Posterior vena cava (tissue), 2 donors: Measurements from ENCODE around the gene DBNL. TPM values are rescaled to one million over a fixed set of nuclear protein-coding genes. Genes with fewer than 3 reads are reported as not detected.
"Not testable (repeated sequence)": the region's sequence is repeated elsewhere in the genome, so short reads cannot be mapped to it uniquely, and the experiment has no call there.

Experiments used
- DNase-seq: peaks from one replicate; pipeline ENCODE4 v3.0.0-alpha.2; 2020; ENCODE audit warnings: low spot score
- intact Hi-C, 2 donors: fragments of 100-400 bp; cut with DNase I; formaldehyde crosslinking; loops; one replicate each; pipeline versions ENCODE4 v1.14.1 to v1.14.2; 2022 to 2023
- total RNA-seq, 2 donors: library from RNA; stranded (reverse); fragmentation: NEBNext Ultra II Directional; extraction: Animal tissue kit (Norgen Biotek cat#: 25700); gene quantifications; one replicate each; pipeline ENCODE4 v1.2.1, GENCODE V29; 2021
- donor health status: DM: yes; HTN: yes; CAD: no.
- donor health status: DM: yes; HTN: yes; CAD: no.

The DBNL gene
- total RNA-seq, 2 donors from 2014 or later = 82.8 to 91.0 TPM

DNA sequence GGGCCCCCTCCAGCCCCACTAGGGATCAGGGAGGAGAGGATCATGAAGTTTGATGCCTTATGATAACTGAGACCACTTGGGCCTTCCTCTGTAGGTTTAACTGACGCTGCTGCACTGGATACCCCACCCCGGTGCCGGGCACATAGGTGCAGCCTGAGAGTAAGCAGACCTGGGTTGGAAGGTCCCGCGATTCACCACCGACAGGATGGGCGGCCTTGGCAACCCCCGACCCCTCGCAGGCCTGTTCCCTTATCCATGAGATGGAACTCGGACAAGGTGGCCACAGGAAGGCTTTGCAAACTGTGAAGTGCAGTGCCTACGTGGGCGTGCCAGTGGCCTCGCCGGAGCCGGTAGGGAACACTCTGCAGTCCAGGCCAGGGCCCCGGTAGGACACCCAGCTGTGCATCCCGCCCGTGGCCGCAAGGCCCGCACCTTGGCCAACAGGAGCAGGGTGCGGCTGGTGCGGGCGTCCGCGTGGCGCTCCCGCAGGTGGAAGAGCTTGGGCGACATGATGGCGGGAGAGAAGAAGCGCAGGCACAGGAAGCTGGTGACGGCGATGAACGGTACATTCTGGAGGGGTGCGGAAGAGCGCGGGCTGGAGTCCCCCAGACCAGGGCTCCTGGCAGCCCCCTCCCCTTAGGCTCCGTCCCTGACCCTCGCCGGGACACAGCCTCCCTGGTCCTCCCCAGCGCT lies 4.6 kb upstream of the DBNL start:
- peak; percentile 22 for DNase-seq

DNA sequence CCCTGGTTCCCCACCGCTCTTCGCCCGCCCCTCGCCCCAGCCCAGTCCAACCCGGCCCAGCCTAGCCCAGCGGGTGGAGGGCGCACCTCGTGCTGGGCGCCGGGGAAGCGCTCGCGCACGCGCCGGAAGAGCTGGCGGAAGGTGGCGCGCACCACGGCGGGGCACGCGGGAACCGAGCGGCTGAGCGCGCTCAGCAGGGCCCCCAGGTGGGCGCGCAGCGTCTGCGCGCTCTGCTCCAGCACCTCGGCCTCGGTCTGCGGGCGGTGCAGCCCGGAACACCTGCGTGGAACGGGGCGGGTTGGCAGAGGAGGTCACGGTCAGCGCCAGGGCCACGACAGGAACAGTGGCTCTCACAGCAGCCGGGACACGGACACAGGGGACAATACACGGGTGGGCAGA lies 4.0 kb upstream of the DBNL start:
- intact Hi-C loops = not testable (repeated sequence)

More for the DNA sequence above, 4.6 kb upstream of the DBNL start:
- intact Hi-C loops = not testable (repeated sequence)

DNA sequence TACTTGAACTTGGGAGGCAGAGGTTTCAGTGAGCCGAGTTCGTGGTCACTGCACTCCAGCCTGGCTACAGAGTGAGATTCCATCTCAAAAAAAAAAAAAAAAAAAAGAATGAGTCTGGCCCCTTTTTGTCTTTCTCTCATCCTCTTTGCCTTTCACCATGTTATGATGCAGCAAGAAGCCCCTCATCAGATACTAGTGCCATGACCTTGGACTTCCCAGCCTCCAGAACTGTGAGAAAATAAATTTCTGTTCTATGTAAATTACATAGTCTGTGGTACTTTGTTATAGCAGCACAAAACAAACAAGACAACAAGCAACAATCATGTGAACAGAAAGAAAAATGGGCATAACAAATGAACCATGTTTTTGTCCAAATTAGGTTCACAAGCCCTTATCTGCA lies 2.3 kb upstream of the DBNL start:
- intact Hi-C loops = no loop called here
- no peak for DNase-seq

More for the DNA sequence above, 4.0 kb upstream of the DBNL start:
- peak; percentile 78 for DNase-seq

DNA sequence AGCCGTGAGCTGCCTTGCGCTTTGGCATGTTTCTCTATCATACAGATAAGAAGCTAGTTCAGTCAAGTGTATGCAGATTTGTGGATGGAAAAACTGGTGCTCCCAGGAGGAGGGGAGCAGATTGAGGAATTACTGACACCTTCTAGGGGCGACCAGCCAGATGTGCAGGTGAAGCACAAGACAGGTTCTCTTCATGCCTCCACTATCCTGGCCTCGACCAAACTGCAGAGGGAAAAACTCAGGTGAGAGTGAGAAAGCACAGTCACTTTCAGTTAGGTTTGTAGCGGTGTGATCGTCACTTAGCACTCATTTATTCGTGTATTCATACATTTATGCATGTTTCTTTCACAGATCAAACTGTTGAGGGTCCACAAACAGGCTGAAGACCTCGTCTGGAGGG lies 600 bp upstream of the DBNL start:
- intact Hi-C loops = no loop called here
- peak; percentile 5 for DNase-seq

DNA sequence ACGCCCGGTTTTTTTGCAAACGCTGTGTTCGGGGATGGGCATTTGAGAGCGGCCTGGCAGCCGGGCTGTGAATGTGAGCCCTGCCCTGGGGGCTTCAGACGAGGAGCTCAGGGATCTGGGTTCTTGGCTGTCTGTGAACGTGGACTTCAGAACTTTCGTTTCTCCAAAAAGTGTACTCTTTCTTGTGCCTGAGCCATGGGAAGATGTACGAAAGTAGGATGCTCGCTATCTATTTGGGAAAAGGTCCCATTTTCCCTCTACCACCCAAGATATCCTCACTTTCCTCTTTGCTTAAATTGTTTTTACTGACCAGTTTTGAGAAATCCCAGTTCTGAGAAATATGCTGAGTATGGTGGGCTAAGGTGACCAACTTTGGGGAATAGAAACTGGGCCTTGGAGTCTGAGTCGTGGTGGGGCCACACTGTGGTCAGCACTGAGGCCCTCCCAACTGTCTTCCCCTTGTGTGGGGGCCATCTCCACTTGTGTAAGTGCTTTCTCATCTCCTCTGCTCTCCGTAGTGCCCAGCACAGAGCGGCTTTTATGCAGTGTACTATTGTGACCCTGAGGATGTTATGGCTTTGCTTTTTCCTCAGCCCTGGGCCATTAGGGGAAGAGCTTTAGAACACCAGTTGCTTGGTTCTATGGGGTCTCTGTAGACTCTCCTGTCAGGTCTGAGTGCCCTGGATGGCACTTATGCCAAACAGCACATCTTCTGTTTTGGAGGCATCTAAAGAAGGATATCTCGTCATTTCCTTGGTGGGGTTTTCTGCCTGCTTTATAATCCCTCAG lies 918 bp downstream of the DBNL start:
- DNase-seq = peak; percentile 38
- intact Hi-C loops = no loop called here

DNA sequence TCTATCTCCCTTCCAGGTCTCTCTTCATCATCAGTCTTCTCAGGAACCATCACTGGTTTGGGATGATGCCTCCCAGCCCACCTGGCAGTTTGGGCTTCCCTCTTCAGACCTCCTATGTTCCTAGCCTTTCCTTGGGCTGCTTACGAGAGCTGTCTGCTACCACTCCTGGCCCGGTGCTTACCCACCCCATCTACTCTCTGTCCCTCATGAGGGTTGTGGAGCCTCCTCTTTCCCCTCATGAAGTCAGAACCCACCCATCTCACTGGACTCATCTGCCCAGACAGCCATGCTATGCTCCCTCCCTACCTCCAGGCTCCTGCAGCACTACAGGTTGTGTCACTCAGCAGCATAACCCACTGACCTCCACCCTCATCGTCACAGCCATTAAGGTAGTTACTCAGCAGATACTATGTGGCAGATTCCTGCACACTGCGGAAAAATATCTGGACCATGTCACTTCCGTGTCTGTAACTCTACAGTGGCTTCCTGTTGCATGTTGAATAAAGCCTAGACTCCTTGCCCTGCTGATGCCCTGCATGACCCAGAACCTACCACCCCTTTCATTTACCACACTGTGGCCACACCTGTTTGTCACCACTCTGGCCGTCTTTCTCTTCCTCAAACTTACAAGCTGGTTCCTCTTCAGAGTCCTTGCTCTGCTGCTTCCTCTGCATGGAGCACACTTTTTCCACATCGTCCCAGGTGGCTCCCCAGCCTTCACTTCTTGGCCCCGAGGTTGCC lies 2.0 kb downstream of the DBNL start:
- intact Hi-C loops = no loop called here
- DNase-seq = peak; percentile 60

DNA sequence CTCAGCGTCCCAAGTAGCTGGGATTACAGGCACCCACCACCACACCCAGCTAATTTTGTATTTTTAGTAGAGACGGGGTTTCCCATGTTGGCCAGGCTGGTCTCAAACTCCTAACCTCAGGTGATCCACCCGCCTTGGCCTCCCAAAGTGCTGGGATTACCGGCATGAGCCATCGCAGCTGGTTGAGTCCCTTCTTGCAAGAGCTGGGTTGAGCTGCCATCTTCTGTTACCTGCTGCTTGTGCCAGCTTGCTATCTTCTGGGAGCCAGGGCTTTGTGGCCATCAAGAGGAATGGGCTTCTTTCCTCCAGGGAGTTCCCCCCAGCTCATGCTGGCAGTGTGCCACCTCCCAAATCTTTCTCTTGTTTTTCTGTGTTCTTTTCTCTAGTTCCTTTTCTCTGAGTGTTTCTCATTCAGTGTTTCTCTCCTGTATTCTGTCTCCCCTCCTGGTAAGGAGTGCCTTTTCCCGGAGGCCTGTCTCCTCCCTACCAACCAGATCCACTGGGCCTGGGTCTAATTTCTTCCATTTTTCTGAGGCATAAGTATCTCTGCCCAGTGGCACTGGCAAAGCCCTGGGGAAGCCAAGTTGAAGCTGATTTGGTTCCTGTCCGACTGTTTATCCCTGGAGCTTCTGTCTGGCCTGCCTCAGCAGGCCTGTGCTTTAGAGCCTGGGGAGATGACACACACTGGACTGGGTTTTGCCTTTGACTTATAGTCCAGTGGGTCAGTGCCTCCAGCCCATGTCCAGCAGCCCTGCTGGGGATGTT lies 3.7 kb downstream of the DBNL start:
- intact Hi-C loops = no loop called here
- DNase-seq = peak; percentile 62

DNA sequence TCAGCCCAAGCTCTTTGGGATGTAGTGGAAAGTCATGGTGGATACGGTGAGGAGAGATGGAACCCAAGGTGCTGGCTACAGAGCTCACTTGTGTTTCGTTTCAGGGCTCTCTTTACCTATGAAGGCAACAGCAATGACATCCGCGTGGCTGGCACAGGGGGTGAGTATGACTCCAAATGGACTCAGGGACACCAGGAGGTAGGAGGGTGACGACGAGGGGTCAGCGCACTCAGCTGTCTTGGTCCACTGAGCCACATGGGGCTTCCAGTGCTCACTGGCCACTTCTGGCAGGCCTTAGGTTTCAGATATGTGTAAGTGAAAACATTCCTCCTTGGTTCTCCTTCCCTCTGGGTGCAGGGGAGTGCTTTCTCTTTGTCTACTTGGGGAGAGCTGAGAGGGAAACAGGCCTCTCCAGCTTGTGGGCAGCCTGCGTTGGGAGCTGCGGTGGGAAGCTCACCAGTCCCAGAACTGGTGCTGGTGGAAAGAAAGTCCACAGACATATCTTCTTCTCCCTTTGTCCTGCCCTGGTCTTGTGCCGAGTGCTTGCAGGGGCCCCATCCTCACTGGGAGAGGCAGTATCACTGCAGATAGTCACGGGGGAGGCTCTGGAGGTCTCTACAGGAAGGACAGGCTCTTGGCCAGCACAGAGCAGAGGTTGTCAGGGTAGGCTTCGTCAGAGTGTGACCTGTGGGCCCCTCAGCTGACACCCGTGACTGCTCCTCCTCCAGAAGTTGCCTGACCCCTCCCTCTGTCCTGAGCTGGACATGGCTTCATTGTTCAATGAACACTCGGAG lies 5.8 kb downstream of the DBNL start:
- intact Hi-C loops = no loop called here
- peak; percentile 43 for DNase-seq

DNA sequence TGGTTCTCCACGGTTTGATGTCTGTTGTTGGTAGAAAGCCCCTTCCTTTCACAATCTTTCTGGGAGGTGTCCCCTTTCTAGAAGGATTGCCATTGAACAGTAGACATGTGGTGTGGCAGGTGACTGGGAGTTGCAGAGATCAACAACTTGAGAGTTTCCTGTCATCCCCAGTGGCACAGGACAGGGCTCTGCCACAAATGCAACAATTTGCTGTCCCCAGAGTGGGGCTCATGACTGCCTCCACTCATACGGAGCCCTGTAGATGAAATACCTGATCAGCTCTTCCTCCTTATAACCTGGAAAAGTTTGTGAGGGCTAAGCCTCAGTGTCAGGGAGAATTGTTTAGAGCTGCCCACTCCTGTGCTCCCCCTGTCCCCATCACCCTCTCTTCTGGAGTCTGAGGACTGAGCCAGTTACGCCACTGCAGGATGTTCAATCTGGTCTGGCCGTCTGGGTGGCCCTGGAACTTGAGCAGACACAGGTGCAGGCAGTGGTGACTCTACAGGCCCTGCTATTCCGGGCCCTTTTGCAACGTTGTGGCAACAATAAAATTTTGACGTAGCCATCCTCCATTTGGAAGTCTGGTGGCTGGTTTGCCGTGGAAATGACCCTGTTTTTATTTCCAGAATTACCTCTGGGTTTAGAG lies 6.5 kb downstream of the DBNL start:
- intact Hi-C loops = no loop called here
- peak; percentile 78 for DNase-seq

DNA sequence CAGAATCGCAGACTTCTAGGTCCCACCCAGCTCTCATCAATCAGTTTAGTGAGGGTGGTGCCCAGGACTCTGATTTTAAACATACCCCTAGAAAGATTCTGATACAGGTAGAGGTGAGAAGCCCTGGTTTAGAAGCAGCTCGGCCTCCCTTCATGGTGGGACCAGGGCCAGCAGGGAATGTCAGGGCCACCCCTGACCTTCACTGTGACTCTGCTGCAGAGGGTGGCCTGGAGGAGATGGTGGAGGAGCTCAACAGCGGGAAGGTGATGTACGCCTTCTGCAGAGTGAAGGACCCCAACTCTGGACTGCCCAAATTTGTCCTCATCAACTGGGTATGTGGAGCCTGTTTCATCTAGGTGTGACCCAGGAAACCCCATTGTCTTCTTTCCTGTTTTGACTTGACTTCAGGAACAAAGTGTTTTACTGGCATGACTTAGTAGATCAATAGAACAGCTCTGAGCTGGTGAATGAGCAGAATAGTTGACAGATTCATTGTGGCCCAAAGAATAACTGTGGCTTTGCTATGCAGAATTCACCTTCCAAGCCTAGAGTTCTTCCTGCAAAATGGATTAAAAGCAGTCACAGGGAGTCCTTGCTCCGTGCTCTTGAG lies 7.2 kb downstream of the DBNL start:
- DNase-seq = peak; percentile 43
- intact Hi-C loops = no loop called here

DNA sequence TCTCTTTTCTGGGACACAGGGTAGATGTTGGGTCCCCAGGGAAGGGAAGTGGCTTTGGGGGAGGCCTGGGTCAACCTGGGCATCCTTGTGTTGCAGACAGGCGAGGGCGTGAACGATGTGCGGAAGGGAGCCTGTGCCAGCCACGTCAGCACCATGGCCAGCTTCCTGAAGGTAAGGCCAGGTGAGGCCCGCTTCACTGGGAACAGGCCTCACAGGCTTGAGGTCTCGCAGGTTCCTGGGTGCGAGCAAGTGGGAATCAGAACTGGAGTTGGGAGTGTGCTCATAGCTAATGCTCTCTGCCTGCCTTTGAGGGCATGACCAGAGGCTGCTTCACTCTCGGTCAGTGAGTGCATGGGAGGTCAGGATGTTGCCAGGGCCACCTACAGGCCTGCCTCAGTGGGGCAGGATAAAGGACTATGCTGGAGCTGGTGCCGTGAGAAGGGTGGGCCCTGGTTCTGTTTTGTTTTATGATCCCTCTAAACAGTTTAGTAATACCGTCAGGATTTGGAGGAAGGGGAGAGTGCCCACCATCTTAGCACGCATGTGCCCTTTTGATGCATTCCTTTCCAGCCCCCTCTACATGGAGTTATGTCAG lies 8.4 kb downstream of the DBNL start:
- DNase-seq = peak; percentile 54
- intact Hi-C loops = no loop called here

DNA sequence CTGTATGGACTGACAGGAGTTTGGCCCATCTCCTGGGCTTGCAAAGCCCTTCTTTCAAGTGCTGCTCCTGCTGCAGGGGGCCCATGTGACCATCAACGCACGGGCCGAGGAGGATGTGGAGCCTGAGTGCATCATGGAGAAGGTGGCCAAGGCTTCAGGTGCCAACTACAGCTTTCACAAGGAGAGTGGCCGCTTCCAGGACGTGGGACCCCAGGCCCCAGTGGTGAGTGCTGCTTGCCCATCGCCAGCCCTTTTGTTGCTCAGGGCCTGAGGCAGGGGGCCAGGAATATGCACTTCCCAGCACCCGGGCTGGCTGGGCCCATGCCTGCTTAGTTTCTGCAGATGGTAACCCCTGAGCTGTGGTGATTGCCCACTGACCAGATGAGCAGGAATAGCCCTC lies 12.2 kb downstream of the DBNL start:
- intact Hi-C loops = no loop called here
- DNase-seq = peak; percentile 72

DNA sequence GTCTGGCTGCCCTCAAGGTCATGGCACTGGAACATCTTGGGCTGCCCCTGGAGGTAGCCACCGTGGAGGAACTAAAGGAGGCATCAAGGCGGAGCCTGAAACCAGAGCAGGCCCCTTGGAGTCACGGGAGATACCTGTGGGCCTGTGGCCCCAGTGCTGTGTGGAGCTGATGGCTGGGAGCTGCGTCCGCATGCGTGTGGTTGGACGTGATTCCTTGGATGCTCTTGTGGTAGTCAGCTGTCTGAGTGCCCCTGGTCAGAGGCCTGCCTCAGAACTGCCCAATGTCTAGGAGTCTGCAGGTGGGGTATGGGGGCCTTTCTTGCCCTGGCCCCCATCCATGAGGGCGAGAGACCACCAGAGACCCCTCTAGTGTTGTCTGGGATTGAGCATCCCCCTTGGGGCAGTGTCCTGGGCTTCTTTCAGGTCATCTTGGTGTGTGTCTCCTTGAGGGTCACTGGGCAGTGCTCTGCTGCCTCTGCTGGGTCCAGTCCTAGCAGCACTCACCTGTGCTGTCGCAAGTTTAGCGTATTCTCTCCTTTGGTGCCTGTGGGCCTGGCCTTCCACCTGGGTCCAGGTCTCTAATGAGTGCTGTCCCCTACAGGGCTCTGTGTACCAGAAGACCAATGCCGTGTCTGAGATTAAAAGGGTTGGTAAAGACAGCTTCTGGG lies 12.8 kb downstream of the DBNL start:
- peak; percentile 48 for DNase-seq
- intact Hi-C loops = no loop called here

DNA sequence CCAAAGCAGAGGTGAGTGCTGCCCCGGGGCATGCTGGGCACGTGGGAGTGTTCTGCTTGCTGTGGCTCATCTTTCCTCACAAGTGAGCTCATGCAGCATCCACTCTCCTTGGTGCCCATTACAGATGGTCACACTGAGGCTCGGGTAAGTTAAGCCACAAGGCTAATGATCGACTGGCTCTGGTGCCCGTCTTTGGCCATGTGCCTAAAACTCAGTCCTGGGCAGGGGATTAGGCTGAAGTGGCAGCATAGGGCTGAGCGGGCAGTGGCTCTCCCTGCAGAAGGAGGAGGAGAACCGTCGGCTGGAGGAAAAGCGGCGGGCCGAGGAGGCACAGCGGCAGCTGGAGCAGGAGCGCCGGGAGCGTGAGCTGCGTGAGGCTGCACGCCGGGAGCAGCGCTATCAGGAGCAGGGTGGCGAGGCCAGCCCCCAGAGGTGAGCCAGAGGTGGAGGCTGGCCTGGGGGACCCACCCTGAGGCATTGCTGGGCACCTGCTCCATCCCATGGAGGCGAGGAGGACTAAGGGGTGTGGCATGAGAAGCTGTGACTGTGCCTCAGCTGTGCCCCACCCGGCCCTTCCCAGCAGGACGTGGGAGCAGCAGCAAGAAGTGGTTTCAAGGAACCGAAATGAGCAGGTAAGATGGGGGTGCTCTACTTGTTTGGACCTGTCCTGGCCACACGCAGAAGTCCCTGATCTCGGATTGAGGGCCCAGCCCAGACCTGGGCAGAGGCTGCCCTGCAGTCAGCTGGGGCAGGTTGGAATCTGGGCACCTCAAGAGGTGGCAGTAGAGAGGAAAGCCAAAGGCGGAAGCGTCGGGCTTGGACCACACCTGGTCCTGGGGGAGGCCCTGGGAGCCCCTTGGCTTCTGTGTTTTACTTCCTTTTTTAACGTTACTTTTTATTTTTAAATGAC lies 13.6 kb downstream of the DBNL start:
- DNase-seq = peak; percentile 62
- intact Hi-C loops = no loop called here

DNA sequence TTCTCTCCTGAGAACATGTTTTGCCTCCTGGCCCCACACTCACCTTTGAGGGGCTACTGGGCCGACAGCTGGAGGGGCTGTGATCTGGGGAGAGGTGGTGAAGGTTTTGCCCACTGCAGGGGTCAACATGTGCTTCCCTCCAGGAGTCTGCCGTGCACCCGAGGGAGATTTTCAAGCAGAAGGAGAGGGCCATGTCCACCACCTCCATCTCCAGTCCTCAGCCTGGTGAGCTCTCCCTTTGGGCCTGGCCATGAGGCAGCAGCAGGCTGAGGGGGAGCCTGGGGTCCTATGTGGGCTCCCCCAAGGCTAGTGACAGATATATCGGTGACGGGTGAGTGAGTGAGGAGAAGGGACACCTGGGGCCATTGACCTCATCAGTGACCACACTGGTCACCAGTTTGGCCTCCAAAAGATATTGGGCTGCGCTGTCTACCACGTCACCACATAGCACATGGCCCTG lies 14.3 kb downstream of the DBNL start:
- intact Hi-C loops = no loop called here
- peak; percentile 49 for DNase-seq
